Activated CD4-positive, alpha-beta T cell treated with anti-CD3 and anti-CD28 coated beads, Interleukin-2, amount 50 U/mL, for 4 hours (primary cell): Measurements from ENCODE around the gene SLC4A2.
A peak's percentile ranks its signal among the peaks of the same experiment; 100 is the strongest.

Experiments
- DNase-seq, 2 experiments: peaks; one replicate each; pipeline ENCODE4 v3.0.0-alpha.2; 2020

The SLC4A2 gene

GRCh38 chr7:151081170-151082101, 22.0 kb downstream of the SLC4A2 start:
- DNase-seq: no peak

DNA sequence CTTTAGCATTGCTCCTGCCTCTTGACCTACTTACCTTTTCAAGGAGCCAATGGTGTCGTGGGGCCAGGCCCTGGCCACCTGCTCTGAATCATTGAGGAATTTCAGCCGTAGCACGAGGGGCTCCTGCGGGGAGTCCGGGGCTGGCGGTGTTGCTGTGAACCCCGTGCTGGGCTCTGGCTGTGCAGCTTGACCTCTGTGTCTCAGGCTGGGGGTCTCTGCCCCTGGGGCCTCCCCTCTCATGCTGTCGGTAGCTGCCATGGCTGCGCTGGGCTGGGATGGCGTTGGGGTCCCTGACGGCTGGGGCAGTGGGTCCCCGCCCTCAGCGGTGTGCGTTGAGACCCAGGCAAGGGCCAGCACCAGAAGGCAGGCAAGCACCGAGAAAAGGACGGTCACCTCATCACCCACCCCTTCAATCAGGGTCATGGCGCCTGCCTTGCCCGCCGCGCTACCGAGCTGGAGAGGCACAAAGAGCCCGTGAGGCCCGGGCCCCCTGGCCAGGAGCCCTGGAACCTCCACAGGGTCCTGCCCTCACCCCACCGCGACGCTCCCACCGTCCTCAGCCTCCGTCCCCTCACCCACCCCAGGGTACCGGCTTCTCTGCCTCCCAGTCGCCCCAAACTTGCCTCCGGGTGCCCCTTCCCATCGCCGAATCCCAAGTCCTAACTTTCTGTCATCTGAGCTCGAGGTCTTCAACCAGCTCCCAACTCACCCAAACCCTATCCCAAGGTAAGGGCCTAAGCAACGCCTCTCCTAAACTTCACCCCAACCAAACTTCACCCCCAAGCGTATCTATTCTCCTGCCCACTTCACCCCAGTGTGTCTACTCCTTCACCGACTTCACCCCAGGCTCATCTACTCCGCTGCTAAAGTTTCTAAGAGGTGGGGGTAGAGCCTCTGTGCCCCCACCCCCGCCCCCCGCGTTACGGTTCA, 23.0 kb downstream of the SLC4A2 start:
- no peak for DNase-seq

DNA sequence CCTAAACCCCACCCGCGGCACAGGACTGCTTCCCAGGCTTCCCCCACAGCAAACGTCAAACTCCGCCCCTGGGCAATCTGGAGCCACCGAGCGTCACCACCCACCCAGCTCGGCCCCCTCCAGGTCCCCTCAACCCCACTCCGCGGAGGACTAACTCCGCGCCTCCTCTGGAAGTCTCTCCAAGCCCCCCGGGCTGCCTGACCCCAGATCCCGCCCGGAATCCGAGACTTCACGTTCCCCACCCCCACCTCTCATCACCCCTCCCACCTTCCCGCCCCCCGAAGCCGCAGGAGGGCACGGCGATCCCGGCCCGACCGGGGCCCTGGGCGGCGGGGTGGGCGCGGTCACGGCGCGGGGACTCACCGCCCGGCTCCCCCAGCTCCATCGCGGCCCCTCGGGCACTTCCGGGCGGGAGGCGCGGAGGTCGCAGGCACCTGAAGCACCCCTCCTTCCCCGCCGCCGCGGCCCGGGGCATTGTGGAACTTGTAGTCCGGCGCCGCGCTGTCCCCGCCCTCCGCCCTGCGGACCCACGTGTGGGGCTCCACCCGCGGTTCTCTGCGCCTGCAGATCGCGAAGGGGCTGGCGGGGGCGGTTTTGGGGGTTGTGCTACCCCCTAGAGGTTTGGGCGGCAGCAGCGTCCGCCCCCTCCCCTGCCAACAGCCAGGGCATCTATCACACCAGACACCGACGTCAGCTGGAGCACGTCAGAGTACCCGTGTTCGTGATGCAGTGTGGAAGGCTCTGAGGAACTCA, 23.9 kb downstream of the SLC4A2 start, which contains the start of gene TMUB1:
TSS of gene TMUB1 (minus strand) at position 423 of the 753 bp plus-strand sequence. CDS start 930 bp downstream, outside the sequence.
- DNase-seq: peak; percentile 79 to 85

GRCh38 chr7:151083824-151084160, 24.4 kb downstream of the SLC4A2 start:
- DNase-seq: no peak

DNA sequence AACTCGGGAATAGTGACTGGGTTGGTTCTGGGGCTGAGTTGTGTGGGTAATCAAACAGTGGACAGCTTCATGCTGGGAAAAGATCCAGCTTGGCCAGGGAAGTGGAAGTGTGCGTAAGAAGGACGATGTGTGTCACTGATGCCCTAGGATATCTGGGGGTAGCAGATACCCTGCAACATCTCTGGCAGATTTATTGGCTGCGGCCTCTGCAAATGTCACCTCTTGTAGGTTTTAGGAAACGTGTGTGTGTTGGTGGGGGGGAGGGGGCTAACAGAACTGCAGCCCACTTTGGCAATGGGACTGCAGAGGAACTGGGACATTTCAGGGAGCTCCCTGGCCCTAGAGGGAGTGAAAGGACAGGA, 25.9 kb downstream of the SLC4A2 start:
- DNase-seq: no peak

DNA sequence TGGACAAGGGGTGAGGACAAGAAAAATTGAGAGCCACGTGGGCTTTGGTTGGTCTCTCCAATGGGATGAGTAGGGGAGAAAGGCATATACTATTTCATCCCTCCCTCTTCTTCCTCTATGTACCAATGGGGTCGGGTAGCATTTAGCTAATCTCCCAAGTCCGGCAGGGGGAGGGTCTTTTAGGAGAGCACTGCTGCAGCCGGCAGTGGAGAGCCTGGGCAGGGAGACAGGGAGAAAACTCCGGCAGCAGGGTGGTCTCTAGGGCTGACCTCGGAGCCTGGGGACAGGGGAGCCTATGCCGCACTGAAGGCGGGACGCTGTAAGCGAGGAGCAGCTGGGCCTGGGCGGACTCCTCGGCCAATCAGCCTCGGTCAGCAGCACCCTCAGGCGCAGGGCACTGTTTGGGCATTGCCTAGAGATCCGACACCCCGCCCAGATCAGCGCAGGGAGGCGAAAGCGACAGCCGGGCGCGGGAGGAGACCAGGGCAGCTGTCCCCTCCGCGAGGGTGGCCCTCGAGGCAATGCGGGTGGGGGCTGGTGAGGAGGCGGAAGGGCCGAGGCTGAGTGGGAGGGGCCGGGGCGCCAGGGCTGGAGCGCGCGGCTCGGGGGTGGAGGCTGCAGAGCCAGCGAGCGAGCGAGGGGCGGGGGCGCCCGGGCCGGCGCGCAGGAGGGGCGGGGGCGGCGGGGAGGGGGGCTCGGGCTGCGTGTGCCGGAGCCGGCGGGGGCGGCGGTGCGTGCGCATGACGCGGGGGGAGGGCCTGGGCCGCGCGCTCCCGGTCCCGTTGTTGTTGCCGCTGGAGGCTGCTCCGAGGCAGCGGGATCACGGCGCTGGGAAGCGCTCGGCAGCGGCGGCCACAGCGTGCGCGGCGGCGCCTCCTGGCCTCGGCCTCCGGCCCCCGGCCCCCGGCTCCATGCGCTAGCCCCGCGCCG, 26.6 kb downstream of the SLC4A2 start, which contains the start of gene AGAP3:
TSS of gene AGAP3 (plus strand) at position 785 of the 930 bp plus-strand sequence. CDS start 267 bp downstream, outside the sequence.
- peak; percentile 47 to 52 for DNase-seq

DNA sequence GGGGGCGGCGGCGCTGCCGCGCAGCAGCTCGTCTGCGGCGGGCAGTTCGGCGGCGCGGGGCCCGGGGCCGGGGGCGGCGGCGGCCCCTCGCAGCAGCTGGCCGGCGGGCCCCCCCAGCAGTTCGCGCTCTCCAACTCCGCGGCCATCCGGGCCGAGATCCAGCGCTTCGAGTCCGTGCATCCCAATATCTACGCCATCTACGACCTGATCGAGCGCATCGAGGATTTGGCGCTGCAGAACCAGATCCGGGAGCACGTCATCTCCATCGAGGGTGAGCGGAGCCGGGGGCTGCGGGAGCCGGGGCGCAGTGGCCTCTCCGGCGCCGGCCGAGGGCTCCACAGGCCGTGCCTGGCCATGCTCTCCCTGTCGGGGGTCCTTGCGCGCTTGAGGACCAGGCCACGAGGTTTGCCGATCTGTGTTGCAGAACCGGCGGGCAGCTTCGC, 27.4 kb downstream of the SLC4A2 start:
- DNase-seq: no peak

GRCh38 chr7:151087245-151088018, 28.0 kb downstream of the SLC4A2 start:
- DNase-seq: no peak

DNA sequence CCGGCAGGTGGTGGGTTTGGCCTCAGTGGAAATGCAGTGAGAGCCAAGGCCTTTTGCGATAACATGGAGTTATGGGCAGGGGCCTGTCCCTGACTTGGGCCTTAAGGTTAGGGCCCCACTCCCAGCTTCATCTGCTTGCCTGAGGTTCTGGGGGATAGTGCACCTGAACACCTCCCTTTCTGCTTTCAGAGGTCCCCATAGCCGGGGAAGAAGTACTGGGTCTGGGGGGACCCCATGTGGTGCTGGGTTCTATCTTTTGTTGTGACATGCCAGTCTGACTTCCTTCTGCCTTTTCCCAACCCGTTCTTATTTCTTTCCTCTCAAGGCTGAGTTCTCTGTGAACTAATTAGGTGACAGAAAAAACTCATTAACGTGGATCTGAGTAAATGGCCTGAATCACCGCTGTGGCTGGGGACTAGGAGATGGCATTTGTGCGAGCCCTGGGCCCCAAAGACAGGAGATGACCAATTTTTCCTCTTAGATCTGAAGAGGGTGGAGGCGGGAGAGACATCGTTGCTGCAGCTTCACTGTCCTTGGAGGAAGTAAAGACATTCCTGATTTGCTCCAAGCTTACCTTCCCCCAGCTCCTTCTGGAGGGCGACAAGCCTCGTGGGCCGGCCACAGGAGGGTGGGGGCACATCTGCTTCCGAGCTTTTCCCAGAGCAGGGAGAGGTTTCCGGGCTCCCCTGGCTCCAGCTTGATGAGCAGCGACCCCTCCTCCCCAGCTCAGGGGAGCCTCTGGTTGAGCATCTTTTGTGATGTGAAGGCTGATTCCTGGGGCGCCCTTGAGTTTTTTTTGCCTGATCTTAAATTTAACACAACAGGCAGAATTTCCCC, 28.8 kb downstream of the SLC4A2 start:
- DNase-seq: no peak

DNA sequence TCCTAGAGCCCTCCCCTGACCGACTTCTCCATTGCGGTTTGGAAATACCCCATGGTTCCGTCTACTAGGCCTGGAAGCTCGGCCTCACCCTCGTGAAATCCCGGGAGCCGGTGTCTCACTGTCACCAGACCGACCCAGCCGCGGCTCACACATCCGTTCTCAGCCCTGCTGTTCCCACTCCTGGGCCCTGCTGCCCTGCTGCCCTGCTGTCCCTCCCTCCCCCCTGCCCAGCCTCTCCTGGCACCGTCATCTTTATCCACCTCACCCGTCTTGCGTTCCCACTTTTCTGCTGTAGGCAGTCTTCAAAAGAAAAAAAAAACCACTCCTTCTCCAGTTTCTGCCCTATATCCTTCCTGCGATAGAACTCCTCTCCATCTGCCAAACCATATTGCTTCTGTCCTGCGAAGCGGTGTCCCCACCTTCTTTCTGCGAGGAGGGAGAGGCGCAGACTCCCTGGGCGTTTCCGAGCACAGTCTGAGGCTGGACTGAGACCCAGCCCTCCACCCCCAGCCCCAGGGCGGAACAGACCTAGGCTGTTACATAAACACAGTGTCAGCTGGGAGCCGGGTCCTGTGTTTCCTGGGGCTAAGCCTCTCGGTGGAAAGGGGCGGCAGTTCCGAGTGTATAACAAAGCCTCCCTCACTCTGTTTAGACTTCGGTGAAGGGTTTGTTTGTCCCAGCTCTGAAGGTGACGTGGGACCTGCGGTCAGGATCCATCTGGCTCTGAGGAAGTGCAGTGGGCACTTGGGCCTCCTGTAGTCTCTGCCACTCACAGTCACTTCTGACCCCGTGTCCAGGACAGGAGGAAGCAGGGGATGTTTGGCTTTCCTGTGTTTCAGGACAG, 29.7 kb downstream of the SLC4A2 start:
- DNase-seq: no peak

GRCh38 chr7:151089893-151090730, 30.7 kb downstream of the SLC4A2 start:
- no peak for DNase-seq

DNA sequence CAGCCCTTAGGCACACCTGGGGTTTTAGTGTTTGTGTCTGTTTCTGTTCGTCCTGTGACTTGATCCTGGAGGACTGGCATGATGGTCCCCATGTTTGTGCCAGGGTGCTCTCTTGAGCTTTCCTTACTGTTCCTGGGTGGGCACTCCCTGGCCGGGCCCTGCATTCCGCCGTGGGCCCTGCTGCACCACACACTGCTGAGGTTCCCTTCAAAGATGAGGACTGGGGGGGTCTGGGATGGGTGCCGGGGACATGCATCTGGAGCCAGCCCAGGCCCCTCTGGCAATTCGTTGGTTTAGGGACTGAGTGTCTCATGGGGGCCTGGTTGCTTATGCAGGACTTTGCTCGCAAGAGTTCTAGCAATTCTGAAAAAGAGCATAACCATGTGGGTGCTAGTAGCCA, 31.6 kb downstream of the SLC4A2 start:
- DNase-seq: no peak

GRCh38 chr7:151091431-151091830, 32.0 kb downstream of the SLC4A2 start:
- no peak for DNase-seq

GRCh38 chr7:151091988-151092387, 32.6 kb downstream of the SLC4A2 start:
- DNase-seq: no peak

DNA sequence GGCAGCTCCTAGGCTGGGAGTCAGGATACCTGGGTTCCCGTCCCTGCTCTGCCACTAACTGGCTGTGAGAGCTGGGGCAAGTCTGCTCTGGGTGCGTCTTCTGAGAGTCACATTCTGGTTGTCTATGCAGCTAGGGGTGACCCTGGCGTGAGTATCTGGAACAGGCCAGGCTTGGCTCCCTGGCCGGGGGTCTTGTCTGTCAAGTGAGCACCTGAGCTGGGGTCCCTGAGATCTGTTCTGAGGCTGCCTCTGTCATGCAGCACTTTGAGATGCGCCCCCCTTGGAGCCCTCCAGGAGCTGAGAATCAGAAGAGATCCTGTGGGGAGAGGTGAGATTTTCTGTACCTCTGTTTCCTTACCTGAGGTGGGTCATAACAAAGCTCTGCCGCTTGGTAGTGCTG, 34.4 kb downstream of the SLC4A2 start:
- DNase-seq: no peak

DNA sequence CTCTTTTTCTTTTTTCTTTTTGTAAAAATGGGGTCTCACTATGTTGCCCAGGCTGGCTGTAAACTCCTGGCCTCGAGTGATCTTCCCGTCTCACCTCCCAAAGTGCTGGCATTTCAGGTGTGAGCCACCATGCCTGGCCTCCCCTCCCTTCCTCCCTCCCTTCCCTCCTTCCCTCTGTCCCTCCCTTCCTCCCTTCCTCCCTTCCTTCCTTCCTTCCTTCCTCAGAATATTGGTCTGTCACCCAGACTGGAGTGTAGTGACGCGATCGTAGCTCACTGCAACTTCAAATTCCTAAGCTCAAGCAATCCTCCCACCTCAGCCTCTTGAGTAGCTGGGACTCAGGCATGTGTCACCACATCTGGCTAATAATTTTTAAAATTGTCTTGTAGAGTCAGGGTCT, 35.3 kb downstream of the SLC4A2 start:
- no peak for DNase-seq

- DNase-seq: no peak
These were observed 35.9 kb downstream of the SLC4A2 start for GRCh38 chr7:151095123-151095797.
